ENCODE results near the gene OXSR1. TPM values are rescaled to one million over a fixed set of nuclear protein-coding genes. Genes with fewer than 3 reads are reported as not detected.

The OXSR1 gene
- total and polyA plus RNA-seq, 10 of the 15 experiments (the other 5 are each of a cell fraction or from before 2014, with no cell fraction given): 12.4 to 54.6 (median 35.7) TPM

- FAIRE-seq: no peak
- H3K27me3 ChIP-seq (replicated peaks in 1 of 2; ENCODE audit: control insufficient read depth in 2 of 2, insufficient read depth in 2 of 2, low read length in 1 of 2): no peaks in the 10 kb centered on the region
- CTCF ChIA-PET: interaction anchor here (0.9 kb wide), 1 partner anchor 79 kb away, joined by 4 read pairs; the partner anchor contains the start of gene XYLB
- DNase-seq (ENCODE audit: low read depth, low spot score): no peak
- TF ChIP-seq BHLHE40 (IDR thresholded peaks at IDR 0.05; ENCODE audit: borderline replicate concordance in 1 of 2, low read depth in 2 of 2, low read length in 1 of 2): no peak
- no peak for TF ChIP-seq CEBPB (IDR thresholded peaks at IDR 0.05; ENCODE audit: borderline replicate concordance in 1 of 2, low read depth in 2 of 2, low read length in 2 of 2)
- TF ChIP-seq CHD2 (IDR thresholded peaks at IDR 0.05; ENCODE audit: borderline replicate concordance, low read depth, low read length): no peak
- no peak for TF ChIP-seq USF2 (IDR thresholded peaks at IDR 0.05; ENCODE audit: borderline replicate concordance, low read depth, low read length)
- no peak for TF ChIP-seq TCF7 (IDR thresholded peaks at IDR 0.05; ENCODE audit: borderline replicate concordance)
- no peak for TF ChIP-seq ZNF622 (IDR thresholded peaks at IDR 0.05)
- no peak for TF ChIP-seq SMAD5 (IDR thresholded peaks at IDR 0.05; ENCODE audit: low read depth)
- TF ChIP-seq TBL1XR1 (IDR thresholded peaks at IDR 0.05; ENCODE audit: low read depth, low read length): no peak
- TF ChIP-seq SREBF1 (IDR thresholded peaks at IDR 0.05; ENCODE audit: low read length): no peak
- TF ChIP-seq MYB (IDR thresholded peaks at IDR 0.05; ENCODE audit: borderline replicate concordance, low read depth, low read length): no peak
- H3K79me2 ChIP-seq (ENCODE audit: control insufficient read depth, insufficient read depth, low read length): no peaks in the 10 kb centered on the region
- H3K4me3 ChIP-seq: no peak overlapping the region
- SMC1A ChIA-PET (ENCODE audit: uncharacterized antibody, unreplicated experiment): interaction anchor here (1.4 kb wide), 2 partner anchors 32 to 78 kb away, joined by 3 to 5 read pairs; partner anchors contain the start of gene XYLB
- H3K27ac ChIP-seq (ENCODE audit: control insufficient read depth, insufficient read depth): no peak overlapping the region
- no peaks in the 10 kb centered on the region for H3K36me3 ChIP-seq (ENCODE audit: control insufficient read depth in 2 of 2, insufficient read depth in 2 of 2, low read length in 1 of 2)
- no TSS peak for BruUV-seq (replicated peaks)
- no peak overlapping the region for H3K9ac ChIP-seq (ENCODE audit: control insufficient read depth, insufficient read depth, low read length)
- POLR2A ChIA-PET: no interaction called here
- intact Hi-C loops (cut with micrococcal nuclease; ENCODE audit: unreplicated experiment): no loop called here
- peak overlapping the region; percentile 68 for H2AFZ ChIP-seq (ENCODE audit: control insufficient read depth, low read depth, low read length)
- H3K4me1 ChIP-seq (ENCODE audit: control insufficient read depth, insufficient read depth, low read length): peaks cover 14% of the 10 kb centered on the region
- RAD21 ChIA-PET (ENCODE audit: unreplicated experiment): no interaction called here
- WGBS (ENCODE audit: insufficient coverage, insufficient replicate concordance, low lambda C conversion rate, missing lambda C conversion rate): 74% methylated on average over 5 of the region's 5 CpGs
- ATAC-seq: peak; percentile 31
- H4K20me1 ChIP-seq (ENCODE audit: control insufficient read depth, insufficient read depth): no peaks in the 10 kb centered on the region
- no peak overlapping the region; the same call in 1 of the 2 replicates for H3K4me2 ChIP-seq (ENCODE audit: control insufficient read depth, insufficient read depth)
- no peaks in the 10 kb centered on the region; the same call in 2 of the 3 replicates for H3K9me3 ChIP-seq (replicated peaks; ENCODE audit: control insufficient read depth, insufficient read depth, low read length)
- in situ Hi-C loops (cut with MboI): no loop called here
These were observed 102.8 kb downstream of the OXSR1 start for GRCh38 chr3:38268087-38268486.

All from GM12878 (cell line).